ENCODE measurements around the gene GARS1.
"Not testable (repeated sequence)": the region's sequence is repeated elsewhere in the genome, so short reads cannot be mapped to it uniquely, and the experiment has no call there.

The GARS1 gene

DNA sequence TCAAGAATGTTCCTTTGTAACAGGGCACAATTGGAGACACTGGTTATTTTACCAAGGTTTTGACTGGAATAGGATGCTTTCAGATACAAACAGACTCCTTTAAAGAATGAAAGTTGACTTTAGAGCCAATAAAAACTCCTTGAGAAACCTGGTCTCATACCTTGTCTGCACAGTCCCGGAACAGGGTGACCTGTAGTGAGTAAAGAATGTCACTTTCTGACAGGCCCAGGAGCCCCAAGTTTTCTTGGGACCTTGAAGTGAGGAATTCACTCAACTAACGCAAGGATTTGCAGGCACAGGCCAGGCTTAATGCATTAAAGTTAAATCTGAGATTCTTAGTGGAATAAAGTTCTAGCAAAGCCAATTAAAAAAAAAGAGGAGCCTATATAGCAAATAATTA, 11.5 kb upstream of the GARS1 start:
- no peak for DNase-seq

DNA sequence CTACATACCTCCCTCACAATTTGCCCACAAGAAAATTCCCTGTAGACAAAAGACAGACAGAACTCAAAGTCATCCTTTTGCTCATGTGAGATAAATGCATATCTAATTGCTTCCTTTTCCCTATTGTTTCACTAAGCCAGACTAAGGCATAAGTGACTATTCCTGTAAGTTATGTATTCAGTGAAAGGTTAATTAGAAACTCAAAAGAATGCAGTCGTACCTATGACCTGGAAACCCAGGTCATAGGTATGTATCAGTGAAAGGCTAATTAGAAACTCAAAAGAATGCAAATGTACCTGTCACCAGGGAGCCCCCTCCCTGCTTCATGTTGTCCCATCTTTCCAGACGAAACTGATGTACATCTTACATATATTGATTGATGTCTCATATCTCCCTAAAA, 10.3 kb upstream of the GARS1 start:
- DNase-seq = no peak

DNA sequence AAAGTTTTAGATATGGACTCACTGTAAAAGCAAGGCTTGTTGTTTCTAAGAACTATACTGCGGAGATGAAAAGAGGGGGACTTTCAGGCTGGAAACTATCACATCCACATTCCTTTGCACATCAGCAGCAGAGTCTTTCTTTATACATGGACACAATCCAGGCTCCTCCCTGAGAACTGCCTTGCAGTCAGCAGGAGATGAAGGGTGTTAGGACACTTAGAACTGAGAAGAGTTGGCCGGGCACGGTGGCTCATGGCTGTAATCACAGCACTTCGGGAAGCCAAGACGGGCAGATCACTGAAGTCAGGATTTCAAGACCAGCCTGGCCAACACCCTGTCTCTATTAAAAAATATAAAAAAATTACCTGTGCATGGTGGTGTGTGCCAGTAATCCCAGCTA, 9.7 kb upstream of the GARS1 start:
- no peak for DNase-seq

DNA sequence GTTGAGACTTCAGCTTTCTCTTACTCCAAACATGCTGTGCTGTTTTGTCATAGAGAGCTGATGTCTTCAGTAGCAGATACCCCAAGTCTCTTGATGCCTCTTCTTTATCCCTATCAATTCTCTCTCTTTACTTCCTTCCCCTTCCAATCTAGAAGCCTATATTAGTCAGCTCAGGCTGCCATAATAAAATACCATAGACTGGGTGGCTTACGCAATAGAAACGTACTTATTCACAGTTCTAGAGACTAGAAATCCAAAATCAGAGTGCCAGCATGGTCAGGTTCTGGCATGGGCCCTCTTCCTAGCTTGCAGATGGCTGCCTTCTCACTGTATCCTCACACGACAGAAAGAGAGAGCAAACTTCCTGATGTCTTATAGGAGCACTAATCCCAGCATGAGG, 9.0 kb upstream of the GARS1 start:
- no peak for DNase-seq

DNA sequence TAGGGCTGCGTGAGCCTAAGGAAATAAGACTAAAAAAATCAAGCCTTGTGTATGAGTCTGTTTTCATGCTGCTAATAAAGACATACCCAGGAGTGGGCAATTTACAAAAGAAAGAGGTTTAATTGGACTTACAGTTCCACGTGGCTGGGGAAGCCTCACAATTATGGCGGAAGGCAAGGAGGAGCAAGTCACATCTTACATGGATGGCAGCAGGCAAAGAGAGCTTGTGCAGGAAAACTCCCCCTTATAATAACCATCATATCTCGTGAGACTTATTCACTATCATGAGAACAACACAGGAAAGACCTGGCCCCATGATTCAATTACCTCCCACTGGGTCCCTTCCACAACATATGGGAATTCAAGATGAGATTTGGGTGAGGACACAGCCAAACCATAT, 7.1 kb upstream of the GARS1 start:
- DNase-seq = not testable (repeated sequence)

DNA sequence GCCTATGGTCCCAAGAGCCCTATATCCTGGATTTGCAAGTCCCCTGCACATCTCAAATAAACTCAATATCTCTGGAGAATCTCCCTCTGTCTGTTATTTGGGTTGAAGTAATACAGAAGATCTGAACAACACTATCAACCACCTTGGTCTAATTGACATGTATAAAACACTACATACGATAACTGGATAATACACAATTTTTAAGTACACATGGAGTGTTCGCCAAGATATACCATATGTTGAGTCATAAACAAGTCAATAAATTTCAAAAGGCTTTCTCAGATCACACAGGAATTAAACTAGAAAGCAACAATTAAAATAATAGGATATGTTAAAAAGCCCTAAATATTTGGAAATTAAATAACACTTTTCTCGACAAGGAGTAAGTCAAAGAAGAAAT, 5.6 kb upstream of the GARS1 start:
- no peak for DNase-seq

DNA sequence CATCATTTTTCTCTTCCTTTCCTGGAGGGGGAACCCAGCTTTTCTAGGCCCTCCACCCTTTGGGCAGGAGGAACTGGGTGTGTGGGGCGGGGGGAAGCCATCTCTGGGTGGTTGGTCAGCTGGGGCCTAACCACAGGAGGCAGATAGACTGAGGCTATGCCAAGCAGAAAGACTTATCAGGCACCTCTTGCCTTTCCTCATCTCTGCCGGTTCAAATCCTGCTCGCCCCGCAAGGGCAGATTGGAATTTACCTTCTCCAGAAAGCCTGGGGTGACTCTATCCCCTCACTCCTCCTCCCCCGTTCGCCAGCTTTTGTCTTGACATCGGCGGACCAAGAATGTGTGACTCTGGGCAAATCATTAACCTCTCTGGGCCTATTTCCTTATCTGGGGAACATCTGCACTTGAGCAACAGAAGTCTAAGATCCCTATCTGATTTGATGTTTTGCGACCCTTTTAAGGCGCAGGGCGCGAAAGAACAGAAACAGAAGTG, 584 bp upstream of the GARS1 start:
- no peak for DNase-seq

DNA sequence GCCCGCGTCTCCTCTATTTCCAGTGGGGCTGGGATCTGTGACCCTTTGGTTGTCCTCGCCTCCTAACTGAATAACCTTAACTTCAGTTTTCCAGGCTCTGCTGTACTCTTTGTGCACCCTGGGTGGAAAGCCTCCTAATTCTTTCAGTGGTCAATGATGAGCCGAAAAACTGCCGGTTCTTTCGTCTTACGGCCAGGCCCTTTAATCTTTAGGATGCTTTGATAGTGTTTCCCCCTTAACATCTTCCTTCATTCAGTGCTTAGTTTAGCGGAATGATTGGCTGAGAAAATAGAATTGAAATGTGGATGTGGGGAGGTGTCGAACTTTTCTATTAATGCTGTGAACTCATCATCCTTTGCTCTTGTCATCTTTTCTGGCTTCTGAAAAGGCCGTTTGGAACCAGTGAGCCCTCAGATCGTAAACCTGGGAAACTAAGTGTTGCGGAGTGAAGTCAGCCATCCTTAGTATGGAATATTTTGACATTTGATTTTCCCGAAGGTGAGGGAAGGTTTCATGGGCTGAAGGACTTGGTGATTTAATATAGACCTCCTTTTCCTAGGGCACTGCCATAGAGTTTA, 847 bp downstream of the GARS1 start:
- DNase-seq = no peak

DNA sequence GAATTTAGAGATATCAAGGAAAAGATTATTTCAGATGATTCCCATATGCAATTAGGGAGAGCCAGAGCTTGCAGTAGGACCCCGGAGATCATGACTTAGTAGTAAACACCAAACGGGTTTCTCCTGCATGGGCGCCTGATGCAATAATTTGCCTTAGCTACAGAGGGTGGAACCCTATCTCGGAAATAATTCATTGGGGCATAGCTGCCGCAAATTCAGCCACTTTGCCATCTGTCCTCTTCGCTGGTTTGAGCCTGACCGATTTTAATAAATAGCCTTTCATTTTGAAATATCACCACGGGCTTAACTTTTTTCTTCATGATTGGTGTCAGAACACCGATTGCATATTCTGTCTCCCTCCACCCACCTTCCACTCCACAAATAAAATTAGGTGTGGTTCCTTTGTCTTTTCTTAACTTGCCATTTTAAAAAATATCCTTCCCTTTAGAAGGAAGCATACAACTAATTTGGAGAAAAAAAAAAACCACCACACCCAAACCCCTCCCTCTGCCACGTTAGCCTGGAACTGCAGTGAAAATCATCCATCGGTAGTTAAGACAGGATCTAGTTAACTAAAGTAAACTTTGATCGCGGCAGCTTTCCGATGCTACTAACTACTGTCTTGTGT, 1.4 kb downstream of the GARS1 start:
- DNase-seq = no peak

DNA sequence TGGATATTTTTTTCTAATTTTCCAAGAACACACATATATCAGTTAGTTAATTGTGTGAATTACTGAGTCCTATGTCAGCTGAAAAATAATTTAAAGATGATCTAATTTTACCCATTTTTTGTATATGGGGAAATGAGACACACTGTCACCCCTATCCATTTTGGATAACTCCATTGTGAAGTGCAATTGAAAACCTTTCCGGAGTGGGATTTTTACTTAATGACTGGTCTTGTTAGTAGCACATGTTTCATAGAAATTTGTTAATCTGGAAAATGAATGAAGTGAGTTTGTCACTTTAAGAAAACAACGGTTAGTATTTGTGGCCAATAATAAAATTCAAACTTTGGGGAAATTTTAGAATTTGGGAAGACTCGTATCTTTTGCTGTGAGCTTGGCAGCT, 2.0 kb downstream of the GARS1 start:
- DNase-seq = no peak

DNA sequence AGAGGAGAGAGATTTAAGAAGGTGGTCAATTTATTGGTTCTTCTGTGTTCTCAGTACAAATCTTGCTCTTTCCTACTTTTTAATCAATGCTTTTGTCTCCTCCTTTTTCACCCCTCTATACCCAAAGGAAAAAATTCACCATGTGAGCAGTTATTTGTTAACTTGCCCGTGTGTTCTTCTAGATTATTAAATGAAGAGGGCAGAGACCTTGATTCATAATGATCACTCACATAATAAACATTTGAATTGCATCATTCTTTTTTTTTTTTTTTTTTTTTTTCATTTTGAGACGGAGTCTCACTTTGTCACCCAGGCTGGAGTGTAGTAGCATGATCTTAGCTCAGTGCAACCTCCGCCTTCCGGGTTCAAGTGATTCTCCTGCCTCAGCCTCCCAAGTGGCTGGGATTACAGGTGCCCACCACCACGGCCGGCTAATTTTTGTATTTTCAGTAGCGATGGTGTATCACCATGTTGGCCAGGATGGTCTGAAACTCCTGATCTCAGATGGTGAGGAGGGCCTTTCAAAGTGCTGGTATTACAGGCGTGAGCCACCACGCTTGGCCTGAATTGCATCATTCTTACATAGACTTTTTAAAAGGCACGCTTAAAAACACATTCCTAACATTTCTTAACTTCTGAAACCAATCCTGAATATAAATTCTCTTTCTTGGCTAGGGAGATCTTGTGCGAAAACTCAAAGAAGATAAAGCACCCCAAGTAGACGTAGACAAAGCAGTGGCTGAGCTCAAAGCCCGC, 3.6 kb downstream of the GARS1 start:
- DNase-seq = no peak

DNA sequence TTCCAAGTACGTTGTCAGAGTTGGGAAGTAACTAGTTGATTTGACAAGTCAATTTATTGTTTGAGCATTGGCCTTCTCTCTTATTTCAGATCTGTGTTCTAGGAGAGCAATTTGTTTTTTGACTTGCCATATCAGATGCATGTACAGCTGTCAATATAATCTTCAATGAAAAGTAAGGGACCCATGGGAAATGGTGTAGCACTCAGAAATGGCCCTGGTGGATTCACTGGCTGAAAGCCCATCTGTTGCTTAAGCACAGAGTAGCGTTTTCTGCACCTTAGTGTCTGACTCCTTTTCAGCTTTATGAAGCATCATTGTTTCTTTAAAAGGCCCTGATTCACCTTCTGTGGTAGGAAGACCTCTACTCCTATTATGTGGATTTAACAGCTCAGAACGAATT, 10.2 kb downstream of the GARS1 start:
- DNase-seq = no peak

DNA sequence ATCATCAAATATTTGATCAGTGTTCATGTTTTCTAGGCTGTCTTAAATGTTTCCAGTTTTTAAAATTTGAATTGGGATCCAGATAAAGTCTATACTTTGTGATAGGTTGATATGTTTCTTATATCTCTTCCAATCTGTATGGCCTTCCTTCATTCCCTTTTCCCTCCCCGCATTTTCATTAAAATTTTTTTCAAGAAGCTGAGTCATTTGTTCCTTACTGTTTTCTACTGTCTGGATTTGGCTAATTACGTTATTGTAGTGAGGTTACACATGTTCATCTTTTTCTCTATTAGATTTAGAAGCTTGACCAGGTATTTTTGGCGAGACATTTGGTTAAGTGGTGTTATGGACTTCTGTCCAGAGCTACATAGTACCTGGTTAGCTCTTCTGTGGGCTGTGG, 11.2 kb downstream of the GARS1 start:
- DNase-seq = no peak

DNA sequence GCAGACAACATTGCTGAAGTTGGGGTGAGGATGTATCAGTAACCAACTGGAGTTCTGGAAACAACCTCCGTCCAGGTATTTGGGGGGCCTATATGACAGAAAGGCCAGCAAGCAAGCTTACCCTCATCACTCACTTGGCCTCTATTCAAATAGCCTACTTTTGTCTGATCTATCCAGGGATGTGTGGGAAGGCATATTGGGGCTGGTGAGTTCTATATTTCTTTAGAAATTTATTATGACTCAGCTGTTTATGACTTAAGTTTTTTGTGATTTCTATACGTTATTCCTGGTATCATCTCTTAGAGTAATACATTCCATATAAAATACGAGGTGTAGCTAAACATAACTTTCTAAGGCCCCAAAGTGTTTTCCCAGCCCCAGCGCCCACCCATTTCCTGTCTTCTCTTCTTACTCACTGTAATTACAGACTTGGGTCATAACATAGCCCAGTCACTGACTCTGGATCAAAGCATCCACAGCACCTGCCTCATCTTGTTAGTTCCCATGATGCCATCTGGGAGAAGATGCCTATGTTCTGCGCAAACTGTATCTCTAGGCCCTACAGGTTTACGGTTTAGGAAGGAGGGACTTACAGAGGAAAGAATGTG, 18.1 kb downstream of the GARS1 start:
- DNase-seq = no peak

DNA sequence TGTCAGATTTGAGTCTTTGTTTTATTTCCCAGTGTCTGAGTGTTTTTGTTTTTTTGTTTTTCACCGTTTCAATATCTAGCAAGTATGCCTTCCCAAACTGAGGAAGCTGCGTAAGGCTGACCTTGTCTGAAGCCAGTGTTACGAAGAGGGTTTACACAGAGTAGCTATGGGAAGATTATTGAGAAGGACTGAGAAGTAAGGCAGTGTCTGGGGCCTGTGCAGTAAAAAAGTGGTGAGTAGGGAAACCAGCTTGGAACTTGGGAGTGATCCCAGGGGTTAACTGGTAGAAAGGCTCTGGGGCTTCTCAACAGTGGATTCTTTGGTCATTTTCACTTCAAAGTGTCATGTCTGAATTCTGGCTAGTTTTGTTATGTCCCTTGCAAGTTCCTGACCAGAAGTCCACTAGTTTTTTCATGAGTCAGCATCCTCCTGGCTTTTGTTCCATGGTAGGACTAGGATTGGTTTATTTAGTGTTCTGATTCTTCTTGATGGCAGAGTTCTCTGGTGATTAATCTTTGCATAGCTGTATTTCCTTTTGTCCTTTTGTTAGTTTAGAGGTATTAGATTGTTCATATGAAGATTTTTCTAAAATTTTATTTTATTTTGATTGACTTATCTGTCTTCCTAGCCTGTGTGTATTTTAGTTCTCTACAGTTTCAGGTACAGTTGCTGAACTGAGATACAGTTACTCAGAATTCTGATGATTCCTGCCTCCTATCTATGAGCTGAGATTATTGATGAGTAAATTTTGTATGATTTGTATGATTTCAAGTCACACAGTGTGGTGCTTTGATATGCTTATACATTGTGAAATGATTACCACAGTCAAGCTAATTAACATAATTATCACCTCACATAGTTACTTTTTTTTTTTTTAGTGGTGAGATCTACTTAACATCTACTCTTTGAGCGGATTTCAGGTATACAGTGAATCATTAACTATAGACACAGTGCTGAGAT, 19.0 kb downstream of the GARS1 start:
- DNase-seq = no peak

DNA sequence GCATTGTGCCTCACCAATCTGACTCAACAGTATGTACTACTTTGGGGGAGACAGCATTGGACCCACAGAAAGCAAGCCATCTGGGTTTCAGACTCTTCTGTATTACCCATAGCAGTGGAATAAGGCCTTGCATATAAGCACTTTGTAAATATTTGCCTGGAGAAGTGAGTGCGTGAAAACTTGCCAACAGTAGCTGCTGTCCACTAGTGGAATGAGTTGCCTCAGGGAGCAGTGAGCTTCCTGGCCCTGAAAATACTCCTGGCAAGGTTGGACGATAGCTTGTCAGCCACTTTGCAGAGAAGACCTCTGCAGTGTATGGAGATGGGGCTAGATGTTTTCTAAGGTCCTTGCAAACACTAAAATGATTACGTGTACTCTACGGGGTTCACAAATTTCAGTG, 21.6 kb downstream of the GARS1 start:
- no peak for DNase-seq

DNA sequence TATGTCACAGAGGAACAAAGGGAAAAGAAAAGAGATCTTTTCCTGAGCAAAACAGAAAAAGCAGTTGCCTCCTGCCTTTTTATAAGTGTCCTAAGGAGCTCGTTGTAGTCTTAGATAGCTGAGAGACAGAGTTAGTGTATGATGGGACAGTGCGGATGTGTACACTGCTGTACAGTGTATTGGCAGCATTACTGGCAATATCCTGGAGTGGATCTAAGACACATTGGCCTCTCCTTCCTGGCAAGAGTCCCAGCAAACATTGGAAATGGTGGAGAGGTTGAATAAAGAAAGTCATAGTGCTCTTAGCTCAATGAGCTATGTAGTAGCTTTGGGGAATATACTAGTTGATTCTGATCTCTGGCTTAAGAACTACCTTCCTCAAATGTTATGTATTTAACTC, 22.7 kb downstream of the GARS1 start:
- no peak for DNase-seq

DNA sequence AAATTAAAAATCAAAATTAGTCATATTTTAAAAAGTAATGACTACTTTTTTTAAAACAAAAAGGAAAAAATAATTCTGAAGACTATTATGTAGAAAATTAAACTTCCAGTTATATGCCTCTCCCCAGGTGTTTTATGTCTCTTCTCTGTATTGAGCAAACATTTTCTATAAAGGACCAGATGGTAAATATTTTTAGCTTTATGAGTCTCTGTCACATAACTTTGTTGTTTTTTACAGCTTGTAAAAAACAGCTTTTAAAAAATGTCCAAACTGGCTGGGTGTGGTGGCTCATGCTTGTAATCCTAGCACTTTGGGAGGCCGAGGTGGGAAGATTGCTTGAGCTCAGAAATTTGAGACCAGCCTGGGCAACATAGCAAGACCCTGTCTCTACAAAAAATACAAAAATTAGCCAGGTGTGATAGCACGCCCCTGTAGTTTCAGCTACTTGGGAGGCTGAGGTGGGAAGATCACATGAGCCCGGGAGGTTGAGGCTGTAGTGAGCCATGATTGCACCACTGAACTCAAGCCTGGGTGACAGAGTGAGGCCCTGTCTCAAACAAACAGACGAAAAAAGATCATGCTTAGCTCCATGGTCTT, 23.5 kb downstream of the GARS1 start:
- DNase-seq = no peak

DNA sequence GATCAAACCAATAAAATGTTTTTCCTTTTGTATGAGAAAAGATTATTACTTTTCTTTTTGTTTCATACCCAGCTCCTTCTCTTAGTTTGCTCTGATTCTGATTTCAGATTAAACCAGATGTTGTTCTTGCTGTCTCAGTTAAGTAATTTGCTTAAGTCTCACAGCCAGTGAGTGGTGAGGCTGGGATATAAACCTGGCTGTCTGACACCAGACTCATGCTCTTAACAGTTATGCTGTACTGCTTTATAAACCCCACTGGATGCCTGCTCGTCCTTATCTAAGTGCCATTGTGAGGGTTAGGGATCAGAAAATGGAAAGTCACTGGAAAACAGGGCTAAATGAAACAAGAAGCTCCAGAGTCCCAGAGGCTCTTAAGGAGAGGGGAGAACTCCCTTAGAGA, 24.3 kb downstream of the GARS1 start:
- no peak for DNase-seq

DNA sequence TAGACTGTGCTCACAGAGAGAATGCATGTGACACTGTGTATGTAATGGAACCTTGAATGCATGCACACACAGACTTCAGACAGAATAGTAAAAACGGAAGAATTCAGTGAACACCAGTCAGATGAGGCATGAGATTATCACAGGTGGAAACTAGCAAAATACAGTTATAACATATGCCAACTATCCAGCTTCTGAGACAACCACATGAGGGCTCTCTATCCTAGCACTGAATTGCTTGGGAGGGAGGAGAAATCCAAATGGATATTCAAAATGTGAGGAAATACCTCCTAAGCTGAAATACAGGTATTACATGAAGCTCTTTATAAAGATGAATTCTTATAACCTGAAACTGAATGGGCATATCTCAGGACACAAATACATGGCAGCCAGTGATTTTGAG, 30.6 kb downstream of the GARS1 start:
- no peak for DNase-seq

DNA sequence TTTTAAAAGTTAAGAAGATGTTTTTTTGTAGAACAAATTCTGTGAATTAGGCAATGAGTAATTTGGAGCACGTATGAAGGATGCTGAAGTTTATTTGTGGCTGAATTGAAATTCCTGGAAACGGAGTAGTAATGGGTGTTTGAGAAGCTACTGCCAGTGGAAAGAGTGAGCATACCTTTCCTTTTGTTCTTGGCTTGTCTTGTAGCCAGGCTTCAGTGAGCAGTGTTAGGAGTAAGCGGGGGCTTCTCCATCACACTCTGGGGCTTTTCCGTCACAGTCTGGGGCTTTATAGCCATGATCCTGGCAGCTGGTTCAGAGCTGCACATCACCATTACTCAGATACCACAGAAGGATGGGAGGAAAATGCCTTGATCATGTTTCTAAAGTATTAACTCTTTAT, 32.3 kb downstream of the GARS1 start:
- no peak for DNase-seq

DNA sequence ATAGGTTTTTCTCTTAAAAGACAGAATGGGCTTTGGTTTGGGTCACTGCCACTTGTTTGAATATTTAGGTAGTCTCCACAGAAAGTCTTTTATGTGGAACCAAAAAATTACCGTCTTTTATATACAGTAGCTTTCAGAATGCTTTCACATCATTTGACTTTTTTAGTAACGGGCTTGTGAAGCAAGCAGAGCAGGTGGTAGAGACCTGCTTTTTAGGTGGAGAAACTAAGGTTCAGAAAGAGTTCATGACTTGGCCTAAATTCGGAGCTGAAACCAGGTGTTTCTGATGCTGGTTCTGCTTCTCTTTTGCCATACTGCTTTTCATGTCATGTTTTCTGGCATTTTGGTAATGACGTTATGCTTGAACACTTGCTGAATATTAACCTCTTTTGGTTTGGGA, 36.3 kb downstream of the GARS1 start:
- DNase-seq = no peak

Measured in DMS153 (cell line).